GM18507 (cell line): ENCODE measurements around the gene TAPT1.

ENCODE experiments used
- DNase-seq: peaks from one replicate; pipeline ENCODE4 v3.0.0; 2011; ENCODE audit warnings: low read depth; ENCODE audit not compliant: insufficient read length; ENCODE audit errors: extremely low spot score
- FAIRE-seq: peaks from 2 replicates; lab custom pipeline; 2011; peaks lifted over from hg19 to GRCh38; lab: Jason Lieb, UNC

TAPT1 gene

GRCh38 chr4:16224264-16225166 is 1.8 kb downstream of the TAPT1 start:
- DNase-seq (no peak), FAIRE-seq (no peak)

- no peak for FAIRE-seq
Observed at GRCh38 chr4:16222957-16223527, 3.2 kb downstream of the TAPT1 start.

GRCh38 chr4:16218950-16219349 is 7.3 kb downstream of the TAPT1 start:
- DNase-seq (no peak), FAIRE-seq (no peak)

More at GRCh38 chr4:16222957-16223527, 3.2 kb downstream of the TAPT1 start:
- DNase-seq, result no peak

- peak; percentile 75 for FAIRE-seq
- DNase-seq, result no peak
Observed at GRCh38 chr4:16217300-16218051, 8.8 kb downstream of the TAPT1 start.

- DNase-seq (no peak), FAIRE-seq (no peak)
Observed at GRCh38 chr4:16213121-16213520, 13.2 kb downstream of the TAPT1 start.

GRCh38 chr4:16212138-16212782 is 14.0 kb downstream of the TAPT1 start:
- DNase-seq (no peak), FAIRE-seq (no peak)

GRCh38 chr4:16207409-16207808 is 18.9 kb downstream of the TAPT1 start:
- no peak for DNase-seq
- FAIRE-seq, result no peak

- FAIRE-seq, result no peak
- DNase-seq, result no peak
Observed at GRCh38 chr4:16206848-16207247, 19.4 kb downstream of the TAPT1 start.

- no peak for DNase-seq
- no peak for FAIRE-seq
Observed at GRCh38 chr4:16206301-16206700, 20.0 kb downstream of the TAPT1 start.

- FAIRE-seq (peak; percentile 71), DNase-seq (no peak)
Observed at GRCh38 chr4:16205298-16206164, 20.7 kb downstream of the TAPT1 start.

- FAIRE-seq, result no peak
- DNase-seq, result no peak
Observed at GRCh38 chr4:16204505-16204904, 21.8 kb downstream of the TAPT1 start.

- FAIRE-seq (no peak), DNase-seq (no peak)
Observed at GRCh38 chr4:16203083-16203482, 23.2 kb downstream of the TAPT1 start.

GRCh38 chr4:16202598-16202997 is 23.7 kb downstream of the TAPT1 start:
- DNase-seq (no peak), FAIRE-seq (no peak)

GRCh38 chr4:16199093-16199492 is 27.2 kb downstream of the TAPT1 start:
- DNase-seq (no peak), FAIRE-seq (peak; percentile 48)

- DNase-seq (no peak), FAIRE-seq (no peak)
Observed at GRCh38 chr4:16197876-16198665, 28.2 kb downstream of the TAPT1 start.

- peak; percentile 81 for FAIRE-seq
- no peak for DNase-seq
Observed at GRCh38 chr4:16196482-16197393, 29.5 kb downstream of the TAPT1 start.

- DNase-seq (no peak), FAIRE-seq (no peak)
Observed at GRCh38 chr4:16195209-16195608, 31.1 kb downstream of the TAPT1 start.
